ENCODE measurements around the gene PAX5. TPM values are rescaled to one million over a fixed set of nuclear protein-coding genes. Genes with fewer than 3 reads are reported as not detected.

Gene PAX5
- polyA plus RNA-seq, 1 donor from 2014 or later: not detected

DNA sequence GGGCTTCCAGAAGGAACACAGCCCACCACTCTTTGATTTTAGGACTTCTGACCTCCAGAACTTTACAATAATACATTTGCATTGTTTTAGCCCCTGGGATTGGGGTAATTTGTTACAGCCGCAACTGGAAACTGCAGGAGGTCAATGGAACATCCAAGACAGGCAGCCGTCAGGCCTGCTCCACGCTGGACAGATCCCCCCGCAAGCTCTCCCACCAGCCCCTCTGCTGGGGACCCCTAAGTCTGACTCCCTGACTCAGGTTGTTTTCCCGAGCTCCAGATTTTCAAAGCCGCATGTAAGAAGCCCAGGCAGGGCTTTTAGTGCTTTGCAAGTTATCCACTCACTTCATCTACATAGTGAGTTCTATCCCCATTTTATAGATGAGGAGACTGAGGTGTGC, 127.6 kb downstream of the PAX5 start:
- Histone ChIP-seq H3K36me3 (ENCODE audit: insufficient read depth, low read length) (no peaks in the 10 kb centered on the region), H3K79me2 (replicated peaks; ENCODE audit: insufficient read depth, low read length) (no peaks in the 10 kb centered on the region), H3K9me3 (ENCODE audit: low read length) (no peaks in the 10 kb centered on the region), H3K27ac (ENCODE audit: low read length) (no peak overlapping the region), H3K4me2 (ENCODE audit: low read length) (no peak overlapping the region), H2AFZ (ENCODE audit: low read depth, low read length) (no peak overlapping the region), H3K4me3 (ENCODE audit: low read length) (no peak overlapping the region), H4K20me1 (ENCODE audit: insufficient read depth) (no peaks in the 10 kb centered on the region), H3K9ac (ENCODE audit: low read length) (no peak overlapping the region), H3K27me3 (ENCODE audit: insufficient read depth, low read depth, low read length) (no peaks in the 10 kb centered on the region), H3F3A (ENCODE audit: insufficient read depth, low read length, poor library complexity, severe bottlenecking) (no peaks in the 10 kb centered on the region), H3K9me2 (ENCODE audit: insufficient read depth, low read length) (no peaks in the 10 kb centered on the region)
- TF ChIP-seq CTCF (IDR thresholded peaks at IDR 0.05; ENCODE audit: poor library complexity, severe bottlenecking) (no peak), POLR2AphosphoS5 (IDR thresholded peaks at IDR 0.05) (no peak), EP300 (conservative IDR thresholded peaks at IDR 0.05; ENCODE audit: poor library complexity, severe bottlenecking) (no peak), MXI1 (conservative IDR thresholded peaks at IDR 0.05; ENCODE audit: poor library complexity, severe bottlenecking) (no peak), SMC3 (conservative IDR thresholded peaks at IDR 0.05; ENCODE audit: poor library complexity) (no peak), TAF1 (IDR thresholded peaks at IDR 0.05; ENCODE audit: low read depth) (no peak), RAD21 (conservative IDR thresholded peaks at IDR 0.05) (no peak), EZH2 (IDR thresholded peaks at IDR 0.05; ENCODE audit: borderline replicate concordance, insufficient read depth, low read length, poor library complexity, severe bottlenecking) (no peak)
- TF ChIP-seq, protein P1, sequence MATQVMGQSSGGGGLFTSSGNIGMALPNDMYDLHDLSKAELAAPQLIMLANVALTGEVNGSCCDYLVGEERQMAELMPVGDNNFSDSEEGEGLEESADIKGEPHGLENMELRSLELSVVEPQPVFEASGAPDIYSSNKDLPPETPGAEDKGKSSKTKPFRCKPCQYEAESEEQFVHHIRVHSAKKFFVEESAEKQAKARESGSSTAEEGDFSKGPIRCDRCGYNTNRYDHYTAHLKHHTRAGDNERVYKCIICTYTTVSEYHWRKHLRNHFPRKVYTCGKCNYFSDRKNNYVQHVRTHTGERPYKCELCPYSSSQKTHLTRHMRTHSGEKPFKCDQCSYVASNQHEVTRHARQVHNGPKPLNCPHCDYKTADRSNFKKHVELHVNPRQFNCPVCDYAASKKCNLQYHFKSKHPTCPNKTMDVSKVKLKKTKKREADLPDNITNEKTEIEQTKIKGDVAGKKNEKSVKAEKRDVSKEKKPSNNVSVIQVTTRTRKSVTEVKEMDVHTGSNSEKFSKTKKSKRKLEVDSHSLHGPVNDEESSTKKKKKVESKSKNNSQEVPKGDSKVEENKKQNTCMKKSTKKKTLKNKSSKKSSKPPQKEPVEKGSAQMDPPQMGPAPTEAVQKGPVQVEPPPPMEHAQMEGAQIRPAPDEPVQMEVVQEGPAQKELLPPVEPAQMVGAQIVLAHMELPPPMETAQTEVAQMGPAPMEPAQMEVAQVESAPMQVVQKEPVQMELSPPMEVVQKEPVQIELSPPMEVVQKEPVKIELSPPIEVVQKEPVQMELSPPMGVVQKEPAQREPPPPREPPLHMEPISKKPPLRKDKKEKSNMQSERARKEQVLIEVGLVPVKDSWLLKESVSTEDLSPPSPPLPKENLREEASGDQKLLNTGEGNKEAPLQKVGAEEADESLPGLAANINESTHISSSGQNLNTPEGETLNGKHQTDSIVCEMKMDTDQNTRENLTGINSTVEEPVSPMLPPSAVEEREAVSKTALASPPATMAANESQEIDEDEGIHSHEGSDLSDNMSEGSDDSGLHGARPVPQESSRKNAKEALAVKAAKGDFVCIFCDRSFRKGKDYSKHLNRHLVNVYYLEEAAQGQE (IDR thresholded peaks at IDR 0.05; ENCODE audit: borderline replicate concordance): no peak

DNA sequence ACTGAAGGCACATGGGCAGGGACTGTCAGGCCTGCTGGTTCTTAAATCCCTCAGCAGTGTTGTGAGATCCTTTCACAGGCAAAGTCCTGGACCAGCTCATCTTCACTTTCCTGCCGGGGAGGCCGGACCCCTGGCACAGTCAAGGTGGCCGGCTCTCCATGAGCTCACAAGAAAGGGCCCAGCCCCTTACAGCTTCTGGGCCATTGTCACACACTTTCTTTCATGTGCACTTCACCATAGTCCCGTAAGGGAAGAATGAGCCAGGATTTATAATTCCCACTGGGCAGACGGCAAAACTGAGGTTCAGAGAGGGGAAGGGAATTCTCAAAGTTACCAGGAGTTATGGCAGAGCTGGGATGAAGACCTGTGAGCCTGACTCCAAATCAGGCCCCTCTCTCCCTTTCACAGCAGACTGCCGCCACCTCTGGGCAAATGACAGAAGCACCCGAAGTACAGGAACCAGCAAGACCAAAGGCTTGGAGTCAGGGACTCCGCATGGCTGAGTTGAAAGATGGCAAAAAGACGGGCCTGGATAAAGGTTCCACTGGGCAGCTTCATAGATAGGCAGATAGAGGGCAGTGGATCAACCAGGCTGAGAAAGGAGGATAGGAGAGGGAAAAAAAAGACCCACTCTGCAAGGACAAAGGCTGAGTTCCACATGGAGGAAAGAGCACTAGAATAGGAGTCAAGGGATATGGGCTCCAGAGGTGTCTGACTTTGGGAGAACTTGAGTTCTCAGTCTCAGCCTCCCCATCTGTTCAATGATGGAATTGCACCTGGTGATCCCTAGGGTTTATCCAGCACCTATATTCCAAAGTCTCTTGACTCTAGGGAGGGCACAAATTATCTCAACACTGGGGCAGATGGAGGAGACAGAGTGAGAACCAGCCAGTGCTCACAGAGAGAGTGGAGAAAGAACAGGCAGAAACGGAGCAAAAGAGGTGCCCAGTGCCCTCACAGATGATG, 128.7 kb downstream of the PAX5 start:
- H4K20me1 ChIP-seq (ENCODE audit: insufficient read depth): no peaks in the 10 kb centered on the region
- H3K27ac ChIP-seq (ENCODE audit: low read length): no peak overlapping the region
- H3K4me2 ChIP-seq (ENCODE audit: low read length): no peak overlapping the region
- no peaks in the 10 kb centered on the region for H3K36me3 ChIP-seq (ENCODE audit: insufficient read depth, low read length)
- no peaks in the 10 kb centered on the region for H3F3A ChIP-seq (ENCODE audit: insufficient read depth, low read length, poor library complexity, severe bottlenecking)
- no peaks in the 10 kb centered on the region for H3K9me2 ChIP-seq (ENCODE audit: insufficient read depth, low read length)
- no peaks in the 10 kb centered on the region for H3K79me2 ChIP-seq (replicated peaks; ENCODE audit: insufficient read depth, low read length)
- H3K9ac ChIP-seq (ENCODE audit: low read length): no peak overlapping the region
- H2AFZ ChIP-seq (ENCODE audit: low read depth, low read length): no peak overlapping the region
- no peak overlapping the region for H3K4me3 ChIP-seq (ENCODE audit: low read length)
- no peaks in the 10 kb centered on the region for H3K27me3 ChIP-seq (ENCODE audit: insufficient read depth, low read depth, low read length)
- no peaks in the 10 kb centered on the region for H3K9me3 ChIP-seq (ENCODE audit: low read length)
- no peak for TF ChIP-seq POLR2AphosphoS5 (IDR thresholded peaks at IDR 0.05)
- TF ChIP-seq RAD21 (conservative IDR thresholded peaks at IDR 0.05): peak; percentile 13
